Measurements from ENCODE around the gene FNBP1. TPM values are rescaled to one million over a fixed set of nuclear protein-coding genes. Genes with fewer than 3 reads are reported as not detected.
A peak's percentile ranks its signal among the peaks of the same experiment; 100 is the strongest.

Gene FNBP1
- total and polyA plus RNA-seq, 2 of the 13 experiments (the other 11 are each of a cell fraction or from before 2014, with no cell fraction given) = 5.4 to 19.5 TPM

- TF ChIP-seq ZNF18 (CRISPR knock-in tag; IDR thresholded peaks at IDR 0.05; ENCODE audit: insufficient replicate concordance) (no peak), MED13 (CRISPR knock-in tag; IDR thresholded peaks at IDR 0.05) (no peak), MED1 (CRISPR knock-in tag; IDR thresholded peaks at IDR 0.05) (peak; percentile 67), ZNF337 (CRISPR knock-in tag; IDR thresholded peaks at IDR 0.05; ENCODE audit: borderline replicate concordance, low read depth) (no peak), NRL (CRISPR knock-in tag; IDR thresholded peaks at IDR 0.05; ENCODE audit: borderline replicate concordance) (peak; percentile 86; the same call in 1 of the 2 replicates), IRF9 (CRISPR knock-in tag; IDR thresholded peaks at IDR 0.05; ENCODE audit: borderline replicate concordance) (peak; percentile 53; the same call in 1 of the 2 replicates), ZSCAN29 (CRISPR knock-in tag; conservative IDR thresholded peaks at IDR 0.05) (no peak), ZNF839 (CRISPR knock-in tag; IDR thresholded peaks at IDR 0.05; ENCODE audit: borderline replicate concordance) (no peak), KMT2B (CRISPR knock-in tag; IDR thresholded peaks at IDR 0.05) (peak; percentile 83), ZNF136 (CRISPR knock-in tag; IDR thresholded peaks at IDR 0.05; ENCODE audit: low read depth) (peak; percentile 51; the same call in 1 of the 2 replicates), LCORL (IDR thresholded peaks at IDR 0.05) (no peak), LCORL (CRISPR knock-in tag; IDR thresholded peaks at IDR 0.05) (peak; percentile 81), RFX5 (IDR thresholded peaks at IDR 0.05; ENCODE audit: low read depth, low read length) (no peak), TBX3 (IDR thresholded peaks at IDR 0.05; ENCODE audit: borderline replicate concordance) (no peak), ZNF597 (CRISPR knock-in tag; IDR thresholded peaks at IDR 0.05) (no peak), NFRKB (IDR thresholded peaks at IDR 0.05) (0 out of 2 replicates have a peak, but pooled peaks have one; percentile 46), BORCS8-MEF2B (CRISPR knock-in tag; IDR thresholded peaks at IDR 0.05) (no peak; the same call in 1 of the 2 replicates), ZFP1 (CRISPR knock-in tag; IDR thresholded peaks at IDR 0.05) (no peak), ZNF235 (CRISPR knock-in tag; IDR thresholded peaks at IDR 0.05; ENCODE audit: borderline replicate concordance) (no peak), ZNF234 (CRISPR knock-in tag; conservative IDR thresholded peaks at IDR 0.05) (no peak), NCOA5 (CRISPR knock-in tag; IDR thresholded peaks at IDR 0.05) (no peak), ZNF746 (CRISPR knock-in tag; IDR thresholded peaks at IDR 0.05) (peak; percentile 50; the same call in 1 of the 2 replicates), CBX5 (CRISPR knock-in tag; IDR thresholded peaks at IDR 0.05; ENCODE audit: borderline replicate concordance) (peak; percentile 33; the same call in 1 of the 2 replicates), POLR2AphosphoS5 (IDR thresholded peaks at IDR 0.05; ENCODE audit: low read depth, low read length) (peak; percentile 89), ESRRA (CRISPR knock-in tag; IDR thresholded peaks at IDR 0.05; ENCODE audit: low read depth) (peak; percentile 79; the same call in 1 of the 2 replicates), ZNF644 (CRISPR knock-in tag; IDR thresholded peaks at IDR 0.05; ENCODE audit: low read depth) (no peak), SMAD9 (CRISPR knock-in tag; IDR thresholded peaks at IDR 0.05) (no peak), ZNF772 (CRISPR knock-in tag; IDR thresholded peaks at IDR 0.05) (0 out of 2 replicates have a peak, but pooled peaks have one; percentile 38)
These were observed 10.7 kb upstream of the FNBP1 start, which contains the start of gene GPR107 (continued) for GRCh38 chr9:130053504-130054324.
